GM23338 (cell line): ENCODE data around the gene SAT1. TPM values are rescaled to one million over a fixed set of nuclear protein-coding genes. Genes with fewer than 3 reads are reported as not detected.

Experiments used
- ATAC-seq: fragments of 200-7000 bp; cut with Tn5 transposase; 3 replicates; pipeline ENCODE4 v1.9.1; 2020
- DNase-seq: peaks from one replicate; pipeline ENCODE4 v3.0.0-alpha.2; 2015; ENCODE audit warnings: low spot score
- H2AFZ ChIP-seq: fragments of 200-600 bp; sonication (generic); 2 replicates; pipeline ENCODE4 v1.8.0; 2016; ENCODE audit warnings: antibody characterized with exemption, mild to moderate bottlenecking, moderate library complexity
- H3F3A ChIP-seq: fragments of 200-600 bp; sonication (generic); replicated peaks from 2 replicates; pipeline ENCODE4 v1.8.0; 2017; ENCODE audit warnings: antibody characterized with exemption, mixed run types, low read depth
- H3K27ac ChIP-seq: fragments of 200-600 bp; sonication (generic); 2 replicates; pipeline ENCODE4 v1.6.1; 2016; ENCODE audit warnings: low read depth
- H3K27me3 ChIP-seq: fragments of 200-600 bp; sonication (generic); 2 replicates; pipeline ENCODE4 v1.8.0; 2016; ENCODE audit warnings: mild to moderate bottlenecking, mixed run types, moderate library complexity; ENCODE audit not compliant: insufficient read depth
- H3K36me3 ChIP-seq: fragments of 200-600 bp; sonication (generic); 2 replicates; pipeline ENCODE4 v1.8.0; 2016; ENCODE audit warnings: mild to moderate bottlenecking; ENCODE audit not compliant: insufficient read depth
- H3K4me1 ChIP-seq: fragments of 200-600 bp; sonication (generic); 2 replicates; pipeline ENCODE4 v1.8.0; 2016; ENCODE audit warnings: mild to moderate bottlenecking, moderate library complexity; ENCODE audit not compliant: insufficient read depth
- H3K4me2 ChIP-seq: fragments of 200-600 bp; sonication (generic); 2 replicates; pipeline ENCODE4 v1.7.1; 2017; ENCODE audit warnings: mixed run types
- H3K4me3 ChIP-seq: fragments of 200-600 bp; sonication (generic); 2 replicates; pipeline ENCODE4 v1.6.1; 2016; ENCODE audit warnings: mixed run types
- H3K79me2 ChIP-seq: fragments of 200-600 bp; sonication (generic); replicated peaks from 2 replicates; pipeline ENCODE4 v1.8.0; 2017; ENCODE audit warnings: mild to moderate bottlenecking; ENCODE audit not compliant: insufficient read depth
- H3K9me2 ChIP-seq: fragments of 200-600 bp; sonication (generic); 2 replicates; pipeline ENCODE4 v1.8.0; 2017; ENCODE audit not compliant: insufficient read depth
- H4K20me1 ChIP-seq: fragments of 200-600 bp; sonication (generic); replicated peaks from 2 replicates; pipeline ENCODE4 v1.8.0; 2017; ENCODE audit warnings: mild to moderate bottlenecking; ENCODE audit not compliant: insufficient read depth
- H3K27ac Mint-ChIP-seq: 2 replicates; pipeline ENCODE4 v1.8.0; 2020; ENCODE audit warnings: inconsistent platforms, mild to moderate bottlenecking, moderate library complexity, mixed read lengths
- H3K27me3 Mint-ChIP-seq: 3 replicates; pipeline ENCODE4 v1.8.0; 2022; ENCODE audit warnings: low read depth, mild to moderate bottlenecking, moderate library complexity, mixed read lengths, inconsistent platforms; ENCODE audit not compliant: insufficient read depth, poor library complexity
- H3K36me3 Mint-ChIP-seq: 3 replicates; pipeline ENCODE4 v1.8.0; 2021; ENCODE audit warnings: low read depth, mild to moderate bottlenecking, inconsistent platforms, moderate library complexity, mixed read lengths
- H3K4me1 Mint-ChIP-seq: 3 replicates; pipeline ENCODE4 v1.8.0; 2020; ENCODE audit warnings: mild to moderate bottlenecking, inconsistent platforms, mixed read lengths
- H3K4me3 Mint-ChIP-seq: 3 replicates; pipeline ENCODE4 v1.8.0; 2021; ENCODE audit warnings: moderate library complexity, mild to moderate bottlenecking, inconsistent platforms, mixed read lengths
- H3K9me3 Mint-ChIP-seq: 3 replicates; pipeline ENCODE4 v1.8.0; 2020; ENCODE audit warnings: moderate library complexity, mild to moderate bottlenecking, inconsistent platforms, mixed read lengths
- CREB1 ChIP-seq: fragments of 250-450 bp; sonication (Bioruptor Pico); IDR thresholded peaks from 2 replicates; pipeline ENCODE4 v1.5.0; 2020; ENCODE audit warnings: low read depth, mild to moderate bottlenecking, moderate library complexity
- EZH2 ChIP-seq: fragments of 200-600 bp; sonication (generic); IDR thresholded peaks from one replicate; pipeline ENCODE4 v1.8.0; 2017; ENCODE audit warnings: antibody characterized with exemption, mild to moderate bottlenecking, low read depth; ENCODE audit not compliant: unreplicated experiment
- EZH2phosphoT487 ChIP-seq: fragments of 200-600 bp; sonication (generic); IDR thresholded peaks from one replicate; pipeline ENCODE4 v1.8.1; 2018; ENCODE audit warnings: antibody characterized with exemption; ENCODE audit not compliant: unreplicated experiment
- JUNB ChIP-seq: IDR thresholded peaks from one replicate; pipeline ENCODE4 v1.6.1; 2016; ENCODE audit warnings: antibody characterized with exemption; ENCODE audit not compliant: unreplicated experiment
- NANOG ChIP-seq: IDR thresholded peaks from 2 replicates; pipeline ENCODE4 v1.6.1; 2016; ENCODE audit warnings: antibody characterized with exemption, borderline replicate concordance
- POLR2AphosphoS5 ChIP-seq: IDR thresholded peaks from 2 replicates; pipeline ENCODE4 v1.6.1; 2016; ENCODE audit warnings: antibody characterized with exemption, low read depth
- STAT1 ChIP-seq: IDR thresholded peaks from one replicate; pipeline ENCODE4 v1.6.1; 2016; ENCODE audit warnings: antibody characterized with exemption; ENCODE audit not compliant: unreplicated experiment
- ZNF114 ChIP-seq: fragments of 250-450 bp; sonication (Bioruptor Pico); IDR thresholded peaks from 2 replicates; pipeline ENCODE4 v1.5.0; 2020; ENCODE audit warnings: mild to moderate bottlenecking, moderate library complexity
- ZNF331 ChIP-seq: fragments of 250-450 bp; sonication (Bioruptor Pico); IDR thresholded peaks from 2 replicates; pipeline ENCODE4 v1.5.0; 2020; ENCODE audit warnings: low read depth, mild to moderate bottlenecking, moderate library complexity
- polyA plus RNA-seq: library from polyadenylated mRNA; unstranded; fragments of >200 nt; fragmentation: Nextera tagmentation; extraction: Ambion mirVana; gene quantifications from 2 replicates; pipeline ENCODE4 v1.2.1, GENCODE V29; 2016
- total RNA-seq: library from RNA; depleted of rRNA; stranded (reverse); fragments of >200 nt; shearing (Covaris generic); gene quantifications from 2 replicates; pipeline ENCODE4 v1.2.3, GENCODE V29; 2014
- TF ChIP-seq, protein P1 (sequence below): IDR thresholded peaks from 2 replicates; pipeline ENCODE4 v1.6.1; 2016; ENCODE audit warnings: antibody characterized with exemption
- TF ChIP-seq, protein P2 (sequence below): IDR thresholded peaks from one replicate; pipeline ENCODE4 v1.6.1; 2018; ENCODE audit warnings: antibody characterized with exemption; ENCODE audit not compliant: unreplicated experiment
- TF ChIP-seq, protein P3 (sequence below): fragments of 250-450 bp; sonication (Bioruptor Pico); IDR thresholded peaks from 2 replicates; pipeline ENCODE4 v1.5.0; 2020; ENCODE audit warnings: mild to moderate bottlenecking, moderate library complexity
- TF ChIP-seq, protein P4 (sequence below), 2 experiments: fragments of 200-600 bp in 1 of 2; sonication (generic) in 1 of 2; conservative IDR thresholded peaks; 2 replicates each; pipeline versions ENCODE4 v1.5.1 to v1.6.1; 2016 to 2017; ENCODE audit warnings: antibody characterized with exemption in 2 of 2, low read depth in 2 of 2, mild to moderate bottlenecking in 2 of 2, moderate library complexity in 1 of 2

Gene SAT1
- total and polyA plus RNA-seq, 2 experiments from 2014 or later, result 44.1 to 101 TPM

DNA sequence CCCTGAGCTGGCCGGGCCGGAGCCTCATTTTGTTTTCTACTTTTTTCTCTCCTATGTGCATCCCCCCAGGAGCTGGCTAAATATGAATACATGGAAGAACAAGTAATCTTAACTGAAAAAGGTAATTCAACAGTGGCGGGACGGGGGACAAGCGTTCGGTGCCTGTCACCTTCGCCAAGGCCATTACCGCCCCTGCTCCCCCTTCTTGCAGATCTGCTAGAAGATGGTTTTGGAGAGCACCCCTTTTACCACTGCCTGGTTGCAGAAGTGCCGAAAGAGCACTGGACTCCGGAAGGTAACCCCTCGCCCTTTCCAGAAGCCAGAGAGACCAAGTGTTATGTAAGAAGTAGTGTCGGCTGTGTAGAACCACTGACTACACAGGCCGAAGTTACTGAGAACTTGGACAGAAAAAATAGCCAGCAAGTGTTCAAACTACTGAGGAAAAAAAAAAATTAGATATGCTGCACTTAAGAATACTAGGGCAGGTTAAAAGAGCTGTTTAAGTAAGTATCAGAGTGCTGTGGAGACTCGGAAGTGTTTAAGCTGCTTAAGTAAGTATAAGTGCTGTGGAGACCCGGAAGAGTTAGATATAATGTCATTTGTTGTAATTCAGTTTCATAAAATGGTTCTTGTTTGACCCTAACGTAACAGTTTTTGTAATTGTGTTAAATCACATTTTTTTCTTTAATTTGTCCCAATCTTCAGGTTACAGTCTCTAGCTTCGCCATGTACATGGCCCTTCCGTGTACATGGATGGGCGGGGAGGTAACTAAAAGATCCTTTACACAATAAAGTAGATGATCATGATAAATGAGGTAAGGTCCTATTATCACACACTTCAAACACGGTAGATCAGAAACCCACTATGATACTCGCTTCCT lies 856 bp downstream of the SAT1 start:
- TF ChIP-seq STAT1 (no peak), ZNF114 (CRISPR knock-in tag) (no peak), JUNB (no peak), EZH2phosphoT487 (no peak), EZH2 (no peak), POLR2AphosphoS5 (no peak), NANOG (no peak), CREB1 (CRISPR knock-in tag) (no peak), ZNF331 (CRISPR knock-in tag) (no peak)
- TF ChIP-seq, protein P1, sequence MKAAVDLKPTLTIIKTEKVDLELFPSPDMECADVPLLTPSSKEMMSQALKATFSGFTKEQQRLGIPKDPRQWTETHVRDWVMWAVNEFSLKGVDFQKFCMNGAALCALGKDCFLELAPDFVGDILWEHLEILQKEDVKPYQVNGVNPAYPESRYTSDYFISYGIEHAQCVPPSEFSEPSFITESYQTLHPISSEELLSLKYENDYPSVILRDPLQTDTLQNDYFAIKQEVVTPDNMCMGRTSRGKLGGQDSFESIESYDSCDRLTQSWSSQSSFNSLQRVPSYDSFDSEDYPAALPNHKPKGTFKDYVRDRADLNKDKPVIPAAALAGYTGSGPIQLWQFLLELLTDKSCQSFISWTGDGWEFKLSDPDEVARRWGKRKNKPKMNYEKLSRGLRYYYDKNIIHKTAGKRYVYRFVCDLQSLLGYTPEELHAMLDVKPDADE, result no peak
- TF ChIP-seq, protein P2, sequence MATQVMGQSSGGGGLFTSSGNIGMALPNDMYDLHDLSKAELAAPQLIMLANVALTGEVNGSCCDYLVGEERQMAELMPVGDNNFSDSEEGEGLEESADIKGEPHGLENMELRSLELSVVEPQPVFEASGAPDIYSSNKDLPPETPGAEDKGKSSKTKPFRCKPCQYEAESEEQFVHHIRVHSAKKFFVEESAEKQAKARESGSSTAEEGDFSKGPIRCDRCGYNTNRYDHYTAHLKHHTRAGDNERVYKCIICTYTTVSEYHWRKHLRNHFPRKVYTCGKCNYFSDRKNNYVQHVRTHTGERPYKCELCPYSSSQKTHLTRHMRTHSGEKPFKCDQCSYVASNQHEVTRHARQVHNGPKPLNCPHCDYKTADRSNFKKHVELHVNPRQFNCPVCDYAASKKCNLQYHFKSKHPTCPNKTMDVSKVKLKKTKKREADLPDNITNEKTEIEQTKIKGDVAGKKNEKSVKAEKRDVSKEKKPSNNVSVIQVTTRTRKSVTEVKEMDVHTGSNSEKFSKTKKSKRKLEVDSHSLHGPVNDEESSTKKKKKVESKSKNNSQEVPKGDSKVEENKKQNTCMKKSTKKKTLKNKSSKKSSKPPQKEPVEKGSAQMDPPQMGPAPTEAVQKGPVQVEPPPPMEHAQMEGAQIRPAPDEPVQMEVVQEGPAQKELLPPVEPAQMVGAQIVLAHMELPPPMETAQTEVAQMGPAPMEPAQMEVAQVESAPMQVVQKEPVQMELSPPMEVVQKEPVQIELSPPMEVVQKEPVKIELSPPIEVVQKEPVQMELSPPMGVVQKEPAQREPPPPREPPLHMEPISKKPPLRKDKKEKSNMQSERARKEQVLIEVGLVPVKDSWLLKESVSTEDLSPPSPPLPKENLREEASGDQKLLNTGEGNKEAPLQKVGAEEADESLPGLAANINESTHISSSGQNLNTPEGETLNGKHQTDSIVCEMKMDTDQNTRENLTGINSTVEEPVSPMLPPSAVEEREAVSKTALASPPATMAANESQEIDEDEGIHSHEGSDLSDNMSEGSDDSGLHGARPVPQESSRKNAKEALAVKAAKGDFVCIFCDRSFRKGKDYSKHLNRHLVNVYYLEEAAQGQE, result no peak
- TF ChIP-seq, protein P3, sequence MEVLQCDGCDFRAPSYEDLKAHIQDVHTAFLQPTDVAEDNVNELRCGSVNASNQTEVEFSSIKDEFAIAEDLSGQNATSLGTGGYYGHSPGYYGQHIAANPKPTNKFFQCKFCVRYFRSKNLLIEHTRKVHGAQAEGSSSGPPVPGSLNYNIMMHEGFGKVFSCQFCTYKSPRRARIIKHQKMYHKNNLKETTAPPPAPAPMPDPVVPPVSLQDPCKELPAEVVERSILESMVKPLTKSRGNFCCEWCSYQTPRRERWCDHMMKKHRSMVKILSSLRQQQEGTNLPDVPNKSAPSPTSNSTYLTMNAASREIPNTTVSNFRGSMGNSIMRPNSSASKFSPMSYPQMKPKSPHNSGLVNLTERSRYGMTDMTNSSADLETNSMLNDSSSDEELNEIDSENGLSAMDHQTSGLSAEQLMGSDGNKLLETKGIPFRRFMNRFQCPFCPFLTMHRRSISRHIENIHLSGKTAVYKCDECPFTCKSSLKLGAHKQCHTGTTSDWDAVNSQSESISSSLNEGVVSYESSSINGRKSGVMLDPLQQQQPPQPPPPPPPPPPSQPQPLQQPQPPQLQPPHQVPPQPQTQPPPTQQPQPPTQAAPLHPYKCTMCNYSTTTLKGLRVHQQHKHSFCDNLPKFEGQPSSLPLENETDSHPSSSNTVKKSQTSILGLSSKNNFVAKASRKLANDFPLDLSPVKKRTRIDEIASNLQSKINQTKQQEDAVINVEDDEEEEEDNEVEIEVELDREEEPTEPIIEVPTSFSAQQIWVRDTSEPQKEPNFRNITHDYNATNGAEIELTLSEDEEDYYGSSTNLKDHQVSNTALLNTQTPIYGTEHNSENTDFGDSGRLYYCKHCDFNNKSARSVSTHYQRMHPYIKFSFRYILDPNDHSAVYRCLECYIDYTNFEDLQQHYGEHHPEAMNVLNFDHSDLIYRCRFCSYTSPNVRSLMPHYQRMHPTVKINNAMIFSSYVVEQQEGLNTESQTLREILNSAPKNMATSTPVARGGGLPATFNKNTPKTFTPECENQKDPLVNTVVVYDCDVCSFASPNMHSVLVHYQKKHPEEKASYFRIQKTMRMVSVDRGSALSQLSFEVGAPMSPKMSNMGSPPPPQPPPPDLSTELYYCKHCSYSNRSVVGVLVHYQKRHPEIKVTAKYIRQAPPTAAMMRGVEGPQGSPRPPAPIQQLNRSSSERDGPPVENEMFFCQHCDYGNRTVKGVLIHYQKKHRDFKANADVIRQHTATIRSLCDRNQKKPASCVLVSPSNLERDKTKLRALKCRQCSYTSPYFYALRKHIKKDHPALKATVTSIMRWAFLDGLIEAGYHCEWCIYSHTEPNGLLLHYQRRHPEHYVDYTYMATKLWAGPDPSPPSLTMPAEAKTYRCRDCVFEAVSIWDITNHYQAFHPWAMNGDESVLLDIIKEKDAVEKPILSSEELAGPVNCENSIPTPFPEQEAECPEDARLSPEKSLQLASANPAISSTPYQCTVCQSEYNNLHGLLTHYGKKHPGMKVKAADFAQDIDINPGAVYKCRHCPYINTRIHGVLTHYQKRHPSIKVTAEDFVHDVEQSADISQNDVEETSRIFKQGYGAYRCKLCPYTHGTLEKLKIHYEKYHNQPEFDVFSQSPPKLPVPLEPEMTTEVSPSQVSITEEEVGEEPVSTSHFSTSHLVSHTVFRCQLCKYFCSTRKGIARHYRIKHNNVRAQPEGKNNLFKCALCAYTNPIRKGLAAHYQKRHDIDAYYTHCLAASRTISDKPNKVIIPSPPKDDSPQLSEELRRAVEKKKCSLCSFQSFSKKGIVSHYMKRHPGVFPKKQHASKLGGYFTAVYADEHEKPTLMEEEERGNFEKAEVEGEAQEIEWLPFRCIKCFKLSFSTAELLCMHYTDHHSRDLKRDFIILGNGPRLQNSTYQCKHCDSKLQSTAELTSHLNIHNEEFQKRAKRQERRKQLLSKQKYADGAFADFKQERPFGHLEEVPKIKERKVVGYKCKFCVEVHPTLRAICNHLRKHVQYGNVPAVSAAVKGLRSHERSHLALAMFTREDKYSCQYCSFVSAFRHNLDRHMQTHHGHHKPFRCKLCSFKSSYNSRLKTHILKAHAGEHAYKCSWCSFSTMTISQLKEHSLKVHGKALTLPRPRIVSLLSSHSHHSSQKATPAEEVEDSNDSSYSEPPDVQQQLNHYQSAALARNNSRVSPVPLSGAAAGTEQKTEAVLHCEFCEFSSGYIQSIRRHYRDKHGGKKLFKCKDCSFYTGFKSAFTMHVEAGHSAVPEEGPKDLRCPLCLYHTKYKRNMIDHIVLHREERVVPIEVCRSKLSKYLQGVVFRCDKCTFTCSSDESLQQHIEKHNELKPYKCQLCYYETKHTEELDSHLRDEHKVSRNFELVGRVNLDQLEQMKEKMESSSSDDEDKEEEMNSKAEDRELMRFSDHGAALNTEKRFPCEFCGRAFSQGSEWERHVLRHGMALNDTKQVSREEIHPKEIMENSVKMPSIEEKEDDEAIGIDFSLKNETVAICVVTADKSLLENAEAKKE, result no peak
- TF ChIP-seq, protein P4, sequence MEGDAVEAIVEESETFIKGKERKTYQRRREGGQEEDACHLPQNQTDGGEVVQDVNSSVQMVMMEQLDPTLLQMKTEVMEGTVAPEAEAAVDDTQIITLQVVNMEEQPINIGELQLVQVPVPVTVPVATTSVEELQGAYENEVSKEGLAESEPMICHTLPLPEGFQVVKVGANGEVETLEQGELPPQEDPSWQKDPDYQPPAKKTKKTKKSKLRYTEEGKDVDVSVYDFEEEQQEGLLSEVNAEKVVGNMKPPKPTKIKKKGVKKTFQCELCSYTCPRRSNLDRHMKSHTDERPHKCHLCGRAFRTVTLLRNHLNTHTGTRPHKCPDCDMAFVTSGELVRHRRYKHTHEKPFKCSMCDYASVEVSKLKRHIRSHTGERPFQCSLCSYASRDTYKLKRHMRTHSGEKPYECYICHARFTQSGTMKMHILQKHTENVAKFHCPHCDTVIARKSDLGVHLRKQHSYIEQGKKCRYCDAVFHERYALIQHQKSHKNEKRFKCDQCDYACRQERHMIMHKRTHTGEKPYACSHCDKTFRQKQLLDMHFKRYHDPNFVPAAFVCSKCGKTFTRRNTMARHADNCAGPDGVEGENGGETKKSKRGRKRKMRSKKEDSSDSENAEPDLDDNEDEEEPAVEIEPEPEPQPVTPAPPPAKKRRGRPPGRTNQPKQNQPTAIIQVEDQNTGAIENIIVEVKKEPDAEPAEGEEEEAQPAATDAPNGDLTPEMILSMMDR (conservative IDR thresholded peaks at IDR 0.05; ENCODE audit: low read depth in 2 of 2), result no peak
- H3K4me2 ChIP-seq, result peak overlapping the region; percentile 77
- DNase-seq, result no peak
- H3F3A ChIP-seq, result no peaks in the 10 kb centered on the region
- H3K36me3 Mint-ChIP-seq, result peaks cover 8% of the 10 kb centered on the region; the same call in 2 of the 3 replicates
- H3K4me3 Mint-ChIP-seq, result peak overlapping the region; percentile 94
- no peak overlapping the region for H3K27ac ChIP-seq
- ATAC-seq, result no peak
- peaks cover 13% of the 10 kb centered on the region; the same call in 2 of the 3 replicates for H3K4me1 Mint-ChIP-seq
- no peaks in the 10 kb centered on the region for H4K20me1 ChIP-seq
- H3K9me2 ChIP-seq, result no peaks in the 10 kb centered on the region
- peaks cover 4% of the 10 kb centered on the region; the same call in 1 of the 2 replicates for H3K79me2 ChIP-seq
- H3K4me3 ChIP-seq, result peak overlapping the region; percentile 75
- H2AFZ ChIP-seq, result no peak overlapping the region
- H3K36me3 ChIP-seq, result no peaks in the 10 kb centered on the region
- peak overlapping the region; percentile 75; the same call in 1 of the 2 replicates for H3K27ac Mint-ChIP-seq
- no peaks in the 10 kb centered on the region for H3K9me3 Mint-ChIP-seq
- H3K27me3 Mint-ChIP-seq, result no peaks in the 10 kb centered on the region
- no peaks in the 10 kb centered on the region for H3K27me3 ChIP-seq
- H3K4me1 ChIP-seq, result no peaks in the 10 kb centered on the region
